Astrocyte of the spinal cord (primary cell): ENCODE data around the gene ABCA3.

Experiments
- DNase-seq: peaks from one replicate; pipeline ENCODE4 v3.0.0; 2011; ENCODE audit warnings: low read depth, low spot score
- H3K4me3 ChIP-seq: 2 replicates; pipeline ENCODE4 v1.5.1; 2011; ENCODE audit warnings: low read depth, mild to moderate bottlenecking, low read length, moderate library complexity
- CTCF ChIP-seq: IDR thresholded peaks from 2 replicates; pipeline ENCODE4 v1.5.1; 2012; ENCODE audit warnings: low read depth, mild to moderate bottlenecking, low read length, inconsistent platforms
- in situ Hi-C: cut with HindIII; loops from 2 replicates; pipeline ENCODE4 v1.10.0; 2017; ENCODE audit warnings: low sequenced_read_pairs

The ABCA3 gene

GRCh38 chr16:2226245-2226793 is 114.2 kb downstream of the ABCA3 start:
- in situ Hi-C loops, result no loop called here
- H3K4me3 ChIP-seq, result no peak overlapping the region
- no peak for DNase-seq
- no peak for TF ChIP-seq CTCF
